ENCODE measurements around the gene NAALADL2.
A peak's percentile ranks its signal among the peaks of the same experiment; 100 is the strongest.

The NAALADL2 gene

DNA sequence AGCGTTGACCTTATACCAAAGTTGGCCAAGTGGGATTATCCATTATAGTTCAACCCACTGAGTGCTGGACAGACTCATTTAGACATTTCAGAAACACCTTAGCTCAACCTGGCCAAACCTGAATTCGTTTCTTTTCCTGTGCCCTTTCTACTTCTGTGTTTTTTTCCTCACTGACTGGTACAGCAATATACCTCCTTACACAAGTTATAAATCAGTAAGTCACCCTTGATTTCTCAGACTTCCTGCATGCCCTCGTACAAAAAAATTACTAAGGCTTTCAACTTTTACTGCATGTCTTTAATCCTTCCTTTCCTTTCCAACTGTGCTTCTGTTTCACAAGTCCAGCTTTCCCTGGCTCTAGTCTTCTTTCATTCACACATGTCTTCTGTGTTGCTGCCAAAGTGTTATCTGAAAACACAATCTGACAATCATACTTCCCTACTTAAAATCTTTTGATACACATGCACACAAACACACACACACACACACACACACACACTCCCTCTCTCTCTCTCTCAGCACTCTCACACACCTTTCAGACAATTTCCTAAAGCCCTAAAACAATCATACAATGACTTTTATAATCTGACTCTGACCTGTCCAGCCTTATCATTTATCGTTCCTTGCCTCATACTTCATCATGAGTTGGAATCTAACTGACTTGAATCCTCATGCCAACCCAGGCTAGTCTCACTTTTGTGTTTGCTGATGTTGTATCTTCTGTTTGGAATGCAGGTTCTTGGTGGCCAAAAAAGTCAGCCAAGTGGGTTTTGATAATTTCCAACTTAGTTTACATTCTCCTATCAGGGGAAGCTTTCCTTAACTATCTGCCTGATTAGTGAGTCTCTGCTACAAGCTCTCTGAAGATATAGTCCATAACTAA, 436.4 kb downstream of the NAALADL2 start:
- TF ChIP-seq, protein P1, sequence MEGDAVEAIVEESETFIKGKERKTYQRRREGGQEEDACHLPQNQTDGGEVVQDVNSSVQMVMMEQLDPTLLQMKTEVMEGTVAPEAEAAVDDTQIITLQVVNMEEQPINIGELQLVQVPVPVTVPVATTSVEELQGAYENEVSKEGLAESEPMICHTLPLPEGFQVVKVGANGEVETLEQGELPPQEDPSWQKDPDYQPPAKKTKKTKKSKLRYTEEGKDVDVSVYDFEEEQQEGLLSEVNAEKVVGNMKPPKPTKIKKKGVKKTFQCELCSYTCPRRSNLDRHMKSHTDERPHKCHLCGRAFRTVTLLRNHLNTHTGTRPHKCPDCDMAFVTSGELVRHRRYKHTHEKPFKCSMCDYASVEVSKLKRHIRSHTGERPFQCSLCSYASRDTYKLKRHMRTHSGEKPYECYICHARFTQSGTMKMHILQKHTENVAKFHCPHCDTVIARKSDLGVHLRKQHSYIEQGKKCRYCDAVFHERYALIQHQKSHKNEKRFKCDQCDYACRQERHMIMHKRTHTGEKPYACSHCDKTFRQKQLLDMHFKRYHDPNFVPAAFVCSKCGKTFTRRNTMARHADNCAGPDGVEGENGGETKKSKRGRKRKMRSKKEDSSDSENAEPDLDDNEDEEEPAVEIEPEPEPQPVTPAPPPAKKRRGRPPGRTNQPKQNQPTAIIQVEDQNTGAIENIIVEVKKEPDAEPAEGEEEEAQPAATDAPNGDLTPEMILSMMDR (IDR thresholded peaks at IDR 0.05), result no peak
- no peak for TF ChIP-seq ZFX (IDR thresholded peaks at IDR 0.05; ENCODE audit: borderline replicate concordance)
- peak overlapping the region; percentile 40 for H3K27ac ChIP-seq

DNA sequence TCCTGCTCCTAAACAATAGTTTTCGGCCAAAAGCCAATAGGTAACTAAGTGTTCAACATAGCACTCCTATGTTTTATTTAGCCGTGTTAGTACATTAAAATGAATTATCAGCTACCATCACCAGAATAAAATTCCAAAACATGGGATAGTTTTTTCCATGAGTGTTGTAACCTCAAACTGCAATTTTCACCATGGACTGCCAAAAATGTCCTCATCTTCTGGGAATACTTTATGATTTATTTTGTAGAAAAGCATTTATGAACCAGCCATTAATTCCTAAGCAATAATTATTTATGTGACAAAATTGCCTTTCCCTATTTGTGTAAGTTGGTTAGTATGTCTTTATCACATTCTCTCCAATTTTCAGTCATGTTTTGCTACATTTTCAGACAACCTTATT, 438.1 kb downstream of the NAALADL2 start:
- no peak for TF ChIP-seq ZFX (IDR thresholded peaks at IDR 0.05; ENCODE audit: borderline replicate concordance)
- TF ChIP-seq, protein P1 (IDR thresholded peaks at IDR 0.05), result no peak
- no peak overlapping the region for H3K27ac ChIP-seq

DNA sequence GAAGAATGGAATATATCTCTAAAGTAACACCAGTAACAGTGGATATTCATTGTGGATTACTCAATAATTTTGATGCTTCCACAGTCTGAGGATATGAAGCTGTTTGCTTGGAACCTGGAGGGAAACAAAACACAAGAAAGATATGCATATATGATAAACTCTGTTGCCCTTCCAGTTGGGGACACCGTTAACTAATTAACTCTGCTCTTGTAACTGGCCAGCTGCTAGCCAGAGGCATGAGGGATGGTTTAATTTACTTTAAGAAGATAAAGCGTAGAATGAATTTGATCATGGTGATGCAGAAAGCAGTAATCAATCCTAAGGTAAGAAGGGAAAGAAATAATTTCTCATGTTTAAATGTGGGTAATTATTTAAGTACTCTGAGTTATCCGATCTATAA, 442.6 kb downstream of the NAALADL2 start:
- H3K27ac ChIP-seq, result no peak overlapping the region

DNA sequence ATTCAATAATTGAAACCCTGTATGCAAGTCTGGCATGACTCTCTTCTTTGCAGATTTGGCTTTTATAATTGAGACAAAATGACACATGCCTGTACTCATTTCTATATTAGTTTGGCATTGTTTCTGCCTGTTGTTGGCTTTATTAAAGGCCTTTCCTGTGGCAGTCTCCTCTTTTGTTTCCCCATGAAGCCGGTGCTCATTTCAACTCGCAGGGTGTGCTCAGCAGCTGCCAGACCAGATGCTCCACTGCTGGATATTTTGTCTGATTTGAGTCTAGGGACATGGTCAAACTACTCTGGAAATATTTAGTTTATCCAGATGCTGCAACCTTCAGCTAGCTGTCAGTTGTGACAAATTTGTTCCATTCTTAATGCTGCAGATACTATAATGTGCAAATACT, 445.3 kb downstream of the NAALADL2 start:
- TF ChIP-seq, protein P1 (IDR thresholded peaks at IDR 0.05), result no peak
- no peak for TF ChIP-seq ZFX (IDR thresholded peaks at IDR 0.05; ENCODE audit: borderline replicate concordance)
- H3K27ac ChIP-seq, result 0 out of 2 replicates have a peak overlapping the region, but pooled peaks have one; percentile 17

More for the DNA sequence above, 442.6 kb downstream of the NAALADL2 start:
- TF ChIP-seq, protein P1 (IDR thresholded peaks at IDR 0.05), result no peak
- TF ChIP-seq ZFX (IDR thresholded peaks at IDR 0.05; ENCODE audit: borderline replicate concordance), result no peak

DNA sequence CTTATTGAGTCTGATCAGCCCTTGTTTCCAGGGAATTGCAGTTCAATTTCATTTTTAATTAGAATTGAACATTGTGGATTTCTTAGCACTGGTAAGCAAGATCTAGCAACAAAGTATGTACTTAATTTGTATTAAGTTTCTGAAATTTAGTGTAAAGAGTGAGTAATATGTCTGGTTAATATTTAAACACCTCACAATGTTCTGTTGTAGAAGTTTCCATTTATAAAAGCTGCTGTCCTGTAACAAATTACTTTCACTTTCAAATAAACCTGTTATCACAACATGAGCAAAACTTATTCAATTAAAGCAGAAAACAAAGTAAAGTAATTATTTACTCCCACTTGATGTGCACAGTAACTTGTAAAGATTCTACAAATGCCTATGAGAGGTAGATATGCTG, 448.5 kb downstream of the NAALADL2 start:
- TF ChIP-seq, protein P1 (IDR thresholded peaks at IDR 0.05), result no peak
- no peak for TF ChIP-seq ZFX (IDR thresholded peaks at IDR 0.05; ENCODE audit: borderline replicate concordance)
- peak overlapping the region; percentile 91 for H3K27ac ChIP-seq

DNA sequence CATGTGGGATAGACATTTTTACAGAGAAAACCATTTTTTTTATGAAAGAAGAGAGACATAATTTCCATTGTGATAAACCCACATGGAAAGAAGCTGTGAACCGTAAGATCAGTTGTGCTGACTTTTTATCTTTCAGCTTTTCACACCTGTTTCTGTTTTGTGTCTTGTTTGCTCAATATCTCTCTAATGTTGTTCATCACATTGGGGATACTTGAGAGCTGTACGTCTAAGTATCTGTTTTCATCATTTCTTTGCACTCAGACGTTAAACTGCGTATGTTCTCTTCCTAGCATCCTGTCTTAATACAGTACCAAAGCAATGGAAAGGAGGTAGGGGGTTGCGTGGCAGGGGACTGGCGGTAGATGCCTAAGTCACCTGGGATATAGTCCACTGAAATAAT, 449.0 kb downstream of the NAALADL2 start:
- no peak for TF ChIP-seq ZFX (IDR thresholded peaks at IDR 0.05; ENCODE audit: borderline replicate concordance)
- TF ChIP-seq, protein P1 (IDR thresholded peaks at IDR 0.05), result no peak
- H3K27ac ChIP-seq, result peak overlapping the region; percentile 91

DNA sequence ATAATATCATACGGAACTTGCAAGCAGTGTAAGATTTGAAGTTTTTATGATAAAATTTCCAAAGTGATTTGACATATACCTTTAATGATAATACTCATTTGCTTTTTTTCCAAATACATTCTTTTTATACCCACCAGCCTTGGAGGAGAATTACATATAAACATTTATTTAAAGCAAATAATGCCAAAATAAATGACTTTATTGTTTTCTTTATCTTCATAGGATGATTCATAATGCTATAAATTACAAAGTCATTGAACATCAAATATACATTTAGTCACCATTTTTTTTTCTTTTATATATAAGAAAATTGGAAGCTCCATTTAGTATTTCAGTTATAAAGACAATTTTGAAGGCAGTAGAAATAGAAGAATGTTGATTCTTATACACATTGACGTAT, 450.9 kb downstream of the NAALADL2 start:
- no peak for TF ChIP-seq ZFX (IDR thresholded peaks at IDR 0.05; ENCODE audit: borderline replicate concordance)
- TF ChIP-seq, protein P1 (IDR thresholded peaks at IDR 0.05), result no peak
- H3K27ac ChIP-seq, result peak overlapping the region; percentile 91
